Ishikawa (cell line): ENCODE data around the gene IGF1R.

ENCODE experiments used
- EGR1 ChIP-seq: IDR thresholded peaks from 2 replicates; pipeline ENCODE4 v1.6.1; 2012
- EP300 ChIP-seq: IDR thresholded peaks from 2 replicates; pipeline ENCODE4 v1.6.1; 2012; ENCODE audit warnings: borderline replicate concordance
- TAF1 ChIP-seq: IDR thresholded peaks from 2 replicates; pipeline ENCODE4 v1.6.1; 2012; ENCODE audit warnings: low read depth, mild to moderate bottlenecking
- YY1 ChIP-seq: IDR thresholded peaks from 2 replicates; pipeline ENCODE4 v1.6.1; 2012; ENCODE audit warnings: low read depth
- TF ChIP-seq, protein P1 (sequence below): IDR thresholded peaks from 2 replicates; pipeline ENCODE4 v1.6.1; 2012

GRCh38 chr15:98963444-98963843, 315.1 kb downstream of the IGF1R start:
- no peak for TF ChIP-seq EP300
- TF ChIP-seq TAF1, result no peak
- no peak for TF ChIP-seq YY1
- no peak for TF ChIP-seq EGR1
- TF ChIP-seq, protein P1, sequence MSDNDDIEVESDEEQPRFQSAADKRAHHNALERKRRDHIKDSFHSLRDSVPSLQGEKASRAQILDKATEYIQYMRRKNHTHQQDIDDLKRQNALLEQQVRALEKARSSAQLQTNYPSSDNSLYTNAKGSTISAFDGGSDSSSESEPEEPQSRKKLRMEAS, result no peak
